Measurements from ENCODE around the gene ATG2B. TPM values are rescaled to one million over a fixed set of nuclear protein-coding genes. Genes with fewer than 3 reads are reported as not detected.
"Not testable (repeated sequence)": the region's sequence is repeated elsewhere in the genome, so short reads cannot be mapped to it uniquely, and the experiment has no call there.

The ATG2B gene
- polyA plus RNA-seq, 4 donors: 23.4 to 48.9 (median 35.0) TPM

DNA sequence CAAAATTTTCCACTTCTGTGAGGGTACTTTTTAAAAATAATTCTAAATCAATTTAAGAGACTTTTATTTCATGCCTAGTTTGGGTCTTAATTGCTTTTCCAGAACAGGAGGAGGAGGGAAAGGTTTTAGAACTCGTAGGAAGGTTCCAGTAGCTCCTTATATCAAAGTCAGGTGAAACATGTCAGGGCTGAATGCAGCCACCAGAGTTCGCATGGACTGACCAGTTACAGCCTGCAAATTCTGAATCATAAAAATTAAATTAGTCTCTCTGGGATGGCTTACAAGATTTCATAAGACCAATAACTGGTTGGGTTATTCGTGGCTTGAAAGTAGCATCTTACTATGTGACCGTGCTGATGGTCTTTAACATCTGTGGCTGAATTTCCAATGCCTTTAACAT is 106.7 kb downstream of the ATG2B start:
- DNase-seq (ENCODE audit: low read depth in 4 of 4, low spot score in 2 of 4): no peak

DNA sequence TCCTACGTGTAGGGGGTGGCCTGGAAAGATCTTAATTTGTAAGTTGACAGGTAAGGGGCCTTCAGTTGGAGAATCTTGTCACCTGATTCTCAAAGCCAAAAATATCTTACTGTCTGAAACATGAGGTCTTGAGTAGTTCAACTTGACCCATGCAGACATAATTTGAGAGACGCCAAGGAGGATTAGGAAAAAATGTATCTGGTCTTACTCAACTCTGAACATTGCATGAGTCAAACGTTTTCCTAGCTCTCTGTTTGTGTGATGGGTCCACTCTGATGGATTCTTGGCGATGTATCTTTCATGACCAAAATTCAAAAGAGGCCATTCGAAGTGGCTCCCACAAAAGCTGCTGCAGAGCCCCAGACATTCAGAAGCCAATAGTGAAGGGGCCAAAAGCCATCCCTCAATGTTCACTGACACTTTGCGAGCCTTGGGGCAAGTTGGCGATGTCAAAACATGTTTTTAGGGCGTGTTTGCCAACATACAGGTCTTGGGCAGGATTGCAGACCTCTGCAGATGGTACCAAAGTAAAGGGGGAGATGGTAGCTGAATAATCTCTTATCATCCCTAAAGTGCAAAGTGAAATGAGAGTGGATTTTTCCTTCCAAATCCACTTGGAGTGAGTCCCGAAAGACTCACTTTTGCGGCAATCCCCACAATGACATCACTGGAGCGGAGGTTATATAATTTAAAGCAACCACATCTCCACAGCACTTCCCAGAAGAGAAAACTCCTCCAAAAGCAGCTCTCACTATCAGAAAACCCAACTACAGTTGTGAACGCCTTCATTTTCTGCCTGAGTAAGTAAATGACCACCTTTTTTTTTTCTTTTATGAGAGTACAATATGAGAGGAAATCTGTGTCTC is 107.4 kb downstream of the ATG2B start, which contains the start of gene BDKRB1:
Gene BDKRB1 (plus strand): TSS at position 710 of the 866 bp plus-strand sequence. CDS start 7,473 bp downstream, outside the sequence.
- DNase-seq (ENCODE audit: low read depth in 4 of 4, low spot score in 2 of 4): no peak

DNA sequence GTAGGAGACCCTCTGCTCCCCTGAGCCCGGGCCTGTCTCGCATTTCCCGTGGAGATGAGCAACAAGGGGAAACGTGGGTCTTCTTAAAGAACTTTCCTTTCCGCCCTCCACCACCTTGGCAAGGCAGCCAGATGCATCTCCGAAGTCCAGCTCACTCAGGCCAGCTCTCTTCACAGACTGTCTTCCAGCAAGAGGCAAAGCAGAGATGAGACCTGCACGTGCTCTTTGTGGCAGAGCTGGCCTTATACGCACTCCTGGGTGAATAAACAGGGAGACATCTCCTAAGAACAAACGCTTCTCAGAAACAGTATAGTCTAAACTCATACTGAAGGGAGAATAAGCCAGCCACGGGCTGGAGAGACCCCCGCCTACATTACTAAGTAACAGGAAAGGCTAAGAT is 108.5 kb downstream of the ATG2B start:
- DNase-seq (ENCODE audit: low read depth in 4 of 4, low spot score in 2 of 4): no peak

DNA sequence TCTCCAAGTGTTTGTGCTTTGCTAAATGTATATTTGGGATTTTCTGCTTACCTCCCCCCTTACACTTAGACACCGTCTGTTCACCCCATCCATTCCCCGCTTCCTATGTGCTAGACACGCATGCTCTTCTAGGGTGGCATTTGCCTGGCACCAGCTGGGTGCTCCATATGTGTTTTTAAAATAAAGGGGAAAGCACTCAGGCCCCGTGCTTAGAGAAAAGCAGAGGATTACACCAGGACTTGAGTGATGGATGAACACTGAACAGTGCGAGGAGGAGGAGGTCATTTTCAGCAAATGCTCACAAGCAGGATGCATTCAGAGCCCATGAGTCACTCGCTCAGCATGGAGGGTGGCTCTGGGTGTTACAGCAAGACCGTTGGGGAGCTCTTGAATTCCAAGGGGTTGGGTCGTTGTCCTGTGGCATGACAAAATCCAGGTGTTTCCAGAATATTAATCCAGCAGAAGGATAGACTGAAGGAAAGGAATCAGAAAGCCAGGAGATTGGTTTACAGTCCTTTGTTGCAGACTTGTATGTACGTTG is 110.1 kb downstream of the ATG2B start:
- DNase-seq (ENCODE audit: low read depth in 4 of 4, low spot score in 2 of 4): no peak

DNA sequence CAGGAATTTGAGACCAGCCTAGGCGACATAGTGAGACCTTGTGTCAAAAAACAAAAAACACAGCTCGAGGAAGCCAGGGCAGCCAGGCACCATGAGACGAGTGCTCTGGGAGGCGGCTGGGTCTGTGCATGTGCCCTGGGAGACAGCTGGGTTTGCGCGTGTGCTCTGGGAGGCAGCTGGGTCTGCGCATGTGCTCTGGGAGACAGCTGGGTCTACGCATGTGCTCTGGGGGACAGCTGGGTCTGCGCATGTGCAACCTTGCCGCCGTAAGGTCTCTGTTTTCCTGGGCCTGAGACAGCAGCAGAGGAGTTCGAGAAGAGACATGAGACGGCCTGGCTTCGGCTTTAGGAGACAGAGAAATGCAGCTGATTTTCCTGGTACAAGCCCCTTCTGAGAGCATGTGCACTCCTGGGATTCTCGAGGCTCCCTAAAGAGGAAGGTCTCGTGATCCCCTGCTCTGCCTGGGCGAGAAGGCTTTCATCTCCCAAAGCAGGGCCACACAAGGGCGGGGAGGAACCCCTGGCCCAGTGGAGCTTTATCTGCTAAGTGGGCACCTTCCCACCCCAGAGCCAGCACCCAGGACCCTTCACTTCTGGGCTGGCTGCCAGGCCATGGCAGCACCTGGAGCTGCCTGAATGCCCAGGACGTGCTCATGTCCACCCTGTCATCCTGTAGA is 110.7 kb downstream of the ATG2B start:
- DNase-seq (ENCODE audit: low read depth in 4 of 4, low spot score in 2 of 4): no peak

DNA sequence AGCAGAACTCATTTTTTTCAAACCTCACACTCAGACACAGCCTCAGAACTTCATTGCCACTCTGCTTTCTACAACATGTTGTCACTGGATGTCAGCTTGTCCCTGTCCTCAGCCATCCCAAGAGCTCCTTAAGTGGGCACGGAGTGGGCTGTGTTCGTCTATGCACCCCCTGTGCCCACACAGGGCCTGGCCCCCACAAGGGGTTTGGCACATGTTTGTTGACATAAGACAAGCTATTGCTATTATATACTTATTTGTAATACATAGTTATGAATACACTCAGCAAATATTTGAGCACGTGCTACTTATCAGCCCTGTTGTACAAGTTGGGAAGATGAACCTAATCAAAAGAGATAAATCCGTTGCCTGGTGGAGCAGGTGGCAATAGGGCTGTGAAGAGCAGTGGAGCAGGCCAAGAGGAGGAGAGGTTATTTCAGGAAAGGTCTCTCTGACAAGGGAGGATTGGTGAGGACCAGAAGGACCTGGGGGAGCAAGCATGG is 111.4 kb downstream of the ATG2B start:
- no peak for DNase-seq (ENCODE audit: low read depth in 4 of 4, low spot score in 2 of 4)

DNA sequence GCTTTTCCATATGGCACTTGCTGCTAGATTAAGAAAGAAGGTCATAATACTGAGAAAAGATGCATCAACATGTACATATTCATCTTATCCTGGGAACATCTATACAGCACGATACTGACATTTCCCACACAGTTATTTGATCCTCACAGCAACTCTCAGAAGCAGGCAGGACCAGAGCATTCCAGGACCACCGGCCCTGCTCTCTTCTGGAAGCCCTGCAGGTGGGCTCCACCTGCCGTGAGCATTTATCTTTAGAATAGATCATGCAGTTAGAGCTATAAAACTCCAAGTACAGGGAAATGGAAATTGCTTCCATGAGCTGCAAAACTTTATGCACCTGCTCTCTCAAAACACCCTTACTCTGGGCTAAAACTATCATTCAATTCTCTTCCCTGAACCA is 112.7 kb downstream of the ATG2B start:
- DNase-seq (ENCODE audit: low read depth in 4 of 4, low spot score in 2 of 4): no peak

DNA sequence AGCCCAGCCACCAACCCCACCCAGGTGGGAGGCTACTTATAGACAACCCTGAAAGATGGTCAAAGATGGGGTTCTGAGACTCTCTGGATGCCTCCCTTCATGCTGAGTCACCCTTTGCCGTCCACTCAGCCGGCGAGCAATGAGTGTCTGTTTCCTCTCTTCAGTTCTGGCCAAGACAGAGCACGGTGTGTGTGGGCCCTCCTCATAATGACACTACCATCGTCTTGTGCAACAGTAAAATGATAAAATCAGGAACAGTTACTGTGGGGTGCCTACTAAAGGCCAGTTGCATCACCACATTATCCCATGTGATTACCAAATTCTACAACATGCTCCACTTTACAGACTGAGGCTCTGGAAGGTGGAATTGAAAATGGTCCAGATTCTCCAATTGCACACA is 114.1 kb downstream of the ATG2B start:
- no peak for DNase-seq (ENCODE audit: low read depth in 4 of 4, low spot score in 2 of 4)

DNA sequence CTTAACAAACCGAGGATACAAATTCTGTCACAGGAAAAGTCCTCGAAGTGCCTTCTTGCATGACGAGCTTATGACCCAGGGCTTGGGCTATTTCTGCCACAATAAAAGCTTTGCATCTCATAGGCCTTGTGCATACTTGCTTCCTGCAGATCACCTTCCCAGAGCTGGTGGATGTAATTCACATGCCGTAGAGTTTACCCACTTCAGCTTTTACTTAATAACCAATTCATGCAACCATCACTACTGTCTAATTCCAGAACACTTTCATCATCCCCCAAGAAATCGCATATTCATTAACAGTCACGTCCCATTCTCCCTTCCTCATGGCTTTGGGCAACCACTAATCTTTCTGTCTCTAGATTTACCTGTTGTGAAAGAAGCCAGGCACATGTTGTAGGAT is 116.1 kb downstream of the ATG2B start:
- DNase-seq (ENCODE audit: low read depth in 4 of 4, low spot score in 2 of 4): no peak

DNA sequence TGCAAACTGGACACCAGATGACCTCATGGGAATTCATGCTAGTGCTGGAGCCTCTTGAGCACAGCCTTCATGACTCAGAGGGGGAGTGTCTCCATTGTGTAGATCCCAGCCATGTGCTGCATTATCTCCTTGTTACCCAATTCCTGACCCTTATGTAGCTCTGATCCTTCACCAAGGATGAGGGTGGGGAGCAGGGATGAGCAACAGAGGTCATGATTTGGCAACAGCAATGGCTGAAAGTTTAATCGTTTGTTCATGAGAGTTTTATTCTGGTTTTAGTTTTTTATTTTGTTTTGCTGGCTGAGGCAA is 116.6 kb downstream of the ATG2B start:
- no peak for DNase-seq (ENCODE audit: low read depth in 4 of 4, low spot score in 2 of 4)

DNA sequence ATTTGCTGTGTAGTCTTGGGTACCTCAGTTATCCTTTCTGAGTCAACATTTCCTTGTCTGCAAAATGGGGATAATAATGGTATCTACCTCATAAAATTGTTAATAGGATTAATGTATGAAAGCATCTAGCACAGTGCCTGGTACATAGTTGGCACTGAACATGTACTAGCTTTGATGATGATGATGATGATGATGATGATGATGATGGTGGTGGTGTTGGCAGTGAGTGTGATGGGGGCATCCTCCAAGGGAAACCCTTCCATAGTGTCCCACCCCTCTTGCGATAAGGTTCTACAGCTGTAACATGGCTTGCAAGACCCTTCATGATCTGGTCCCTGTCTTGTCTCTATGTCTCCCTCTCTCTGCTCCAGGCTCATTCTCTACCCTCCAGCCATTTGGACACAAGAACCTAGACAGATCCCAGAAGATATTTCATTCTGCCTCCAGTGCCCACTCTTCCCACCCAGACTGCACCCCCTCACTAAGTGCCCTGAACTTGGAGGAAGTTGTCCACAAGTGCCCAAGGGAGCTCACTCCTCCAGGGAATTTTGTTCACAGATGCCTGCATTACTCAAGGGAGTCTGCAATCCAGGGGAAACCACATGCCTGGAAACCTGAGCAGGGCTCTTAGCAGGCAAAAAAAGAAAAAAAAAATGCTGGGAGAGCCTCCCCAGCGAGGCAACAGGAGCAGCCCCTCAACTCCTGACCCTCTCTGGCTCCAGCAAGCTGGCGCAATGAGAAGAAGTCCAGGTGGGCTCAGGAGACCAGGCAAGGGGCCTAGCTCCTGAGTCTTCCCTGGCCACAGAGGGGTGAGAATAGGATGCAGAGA is 117.2 kb downstream of the ATG2B start:
- no peak for DNase-seq (ENCODE audit: low read depth in 4 of 4, low spot score in 2 of 4)

DNA sequence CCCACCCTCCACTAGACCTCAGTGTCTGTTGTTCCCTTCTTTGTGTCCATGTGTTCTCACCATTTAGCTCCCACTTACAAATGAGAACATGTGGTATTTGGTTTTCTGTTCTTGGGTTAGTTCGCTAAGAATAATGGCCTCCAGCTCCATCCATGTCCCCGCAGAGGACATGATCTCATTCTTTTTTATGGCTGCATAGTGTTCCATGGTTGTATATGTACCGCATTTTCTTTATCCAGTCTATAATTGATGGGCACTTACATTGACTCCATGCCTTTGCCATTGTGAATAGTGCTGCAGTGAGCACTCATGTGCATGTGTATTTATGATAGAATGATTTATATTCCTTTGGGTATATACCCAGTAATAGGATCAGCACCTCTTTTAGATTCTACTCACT is 118.1 kb downstream of the ATG2B start:
- not testable (repeated sequence) for DNase-seq (ENCODE audit: low read depth in 4 of 4, low spot score in 2 of 4)

DNA sequence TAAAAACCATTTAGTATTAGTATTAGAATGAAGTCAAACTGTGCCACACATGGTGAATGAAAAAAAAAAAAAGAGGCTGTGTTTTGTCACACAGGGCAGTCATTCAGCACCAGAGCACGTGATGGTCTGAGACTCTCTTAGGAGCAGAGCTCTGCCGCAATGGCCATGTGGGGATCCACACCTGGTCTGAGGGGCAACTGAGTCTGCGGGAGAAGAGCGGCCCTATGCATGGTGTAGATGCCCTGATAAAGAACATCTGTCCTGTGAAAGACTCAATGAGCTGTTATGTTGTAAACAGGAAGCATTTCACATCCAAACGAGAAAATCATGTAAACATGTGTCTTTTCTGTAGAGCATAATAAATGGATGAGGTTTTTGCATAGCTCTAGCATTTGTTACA is 119.4 kb downstream of the ATG2B start:
- no peak for DNase-seq (ENCODE audit: low read depth in 4 of 4, low spot score in 2 of 4)

DNA sequence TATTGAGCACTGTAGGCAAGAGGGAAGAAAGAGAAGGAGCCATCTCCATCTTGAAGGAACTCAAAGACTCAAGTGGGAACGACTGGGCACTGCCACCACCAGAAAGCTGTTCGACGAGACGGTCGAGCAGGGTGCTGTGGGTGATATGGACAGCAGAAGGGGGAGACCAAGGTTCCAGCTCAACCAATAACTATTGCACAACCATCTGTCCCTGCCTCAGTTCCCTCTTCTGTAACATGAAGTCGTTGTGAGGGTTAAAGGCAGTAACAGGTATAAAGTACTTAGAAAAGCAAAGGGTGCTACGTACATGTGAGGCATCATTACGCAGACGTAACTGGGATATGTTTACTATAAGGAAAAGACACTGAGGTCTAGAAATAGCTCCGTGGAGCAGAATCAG is 121.0 kb downstream of the ATG2B start:
- DNase-seq (ENCODE audit: low read depth in 4 of 4, low spot score in 2 of 4): no peak

DNA sequence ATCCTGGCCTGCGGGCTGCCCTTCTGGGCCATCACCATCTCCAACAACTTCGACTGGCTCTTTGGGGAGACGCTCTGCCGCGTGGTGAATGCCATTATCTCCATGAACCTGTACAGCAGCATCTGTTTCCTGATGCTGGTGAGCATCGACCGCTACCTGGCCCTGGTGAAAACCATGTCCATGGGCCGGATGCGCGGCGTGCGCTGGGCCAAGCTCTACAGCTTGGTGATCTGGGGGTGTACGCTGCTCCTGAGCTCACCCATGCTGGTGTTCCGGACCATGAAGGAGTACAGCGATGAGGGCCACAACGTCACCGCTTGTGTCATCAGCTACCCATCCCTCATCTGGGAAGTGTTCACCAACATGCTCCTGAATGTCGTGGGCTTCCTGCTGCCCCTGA is 122.5 kb downstream of the ATG2B start:
- DNase-seq (ENCODE audit: low read depth in 4 of 4, low spot score in 2 of 4): no peak

DNA sequence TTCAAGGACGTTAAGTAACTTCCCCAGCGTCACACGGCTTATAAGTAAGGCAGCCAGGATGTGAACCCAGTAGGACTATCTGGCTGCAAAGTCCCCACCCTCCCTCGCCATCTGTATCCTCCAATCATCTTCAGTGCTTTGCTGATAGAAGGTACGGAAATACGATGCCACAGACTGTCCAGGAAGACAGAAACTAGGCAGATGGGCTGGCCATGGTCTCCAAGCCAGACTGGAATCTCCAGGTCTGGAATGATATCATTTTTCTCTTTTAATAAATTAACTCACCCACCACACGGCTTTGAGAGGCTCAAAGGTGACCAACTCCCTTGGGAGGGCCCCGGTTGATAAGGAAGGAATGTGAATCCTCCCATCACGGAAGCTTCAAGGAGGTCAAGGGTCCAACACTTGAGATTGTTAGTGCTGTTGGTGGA is 123.4 kb downstream of the ATG2B start:
- no peak for DNase-seq (ENCODE audit: low read depth in 4 of 4, low spot score in 2 of 4)

DNA sequence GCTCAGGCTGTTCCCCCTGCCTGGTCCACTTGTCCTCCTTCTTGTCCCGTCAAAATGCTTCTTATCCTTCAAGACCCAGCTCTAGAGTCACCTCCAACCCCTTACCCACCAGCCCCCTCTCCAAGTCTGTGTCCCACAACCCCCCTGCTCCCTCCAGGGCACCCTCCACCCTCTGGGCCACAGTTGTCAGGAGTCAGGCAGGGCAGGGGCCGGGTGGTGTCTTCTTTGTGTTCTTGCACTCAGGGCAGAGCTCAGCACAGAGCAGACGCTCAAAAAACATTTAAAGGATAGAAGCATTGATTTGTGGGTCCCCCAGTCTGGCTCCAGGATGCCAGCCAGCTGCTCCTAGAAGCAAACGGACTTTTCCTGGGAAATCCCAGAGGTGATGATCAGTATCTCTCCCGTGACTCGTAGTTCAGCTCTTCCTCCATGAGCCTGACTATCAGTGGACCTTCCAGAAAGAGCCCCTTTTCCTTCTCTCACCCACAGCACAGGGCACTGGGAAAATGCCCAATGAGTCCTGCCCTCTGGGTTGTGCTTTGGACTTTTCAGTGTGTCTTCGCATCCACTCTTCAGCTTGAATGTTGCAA is 124.4 kb downstream of the ATG2B start:
- no peak for DNase-seq (ENCODE audit: low read depth in 4 of 4, low spot score in 2 of 4)

DNA sequence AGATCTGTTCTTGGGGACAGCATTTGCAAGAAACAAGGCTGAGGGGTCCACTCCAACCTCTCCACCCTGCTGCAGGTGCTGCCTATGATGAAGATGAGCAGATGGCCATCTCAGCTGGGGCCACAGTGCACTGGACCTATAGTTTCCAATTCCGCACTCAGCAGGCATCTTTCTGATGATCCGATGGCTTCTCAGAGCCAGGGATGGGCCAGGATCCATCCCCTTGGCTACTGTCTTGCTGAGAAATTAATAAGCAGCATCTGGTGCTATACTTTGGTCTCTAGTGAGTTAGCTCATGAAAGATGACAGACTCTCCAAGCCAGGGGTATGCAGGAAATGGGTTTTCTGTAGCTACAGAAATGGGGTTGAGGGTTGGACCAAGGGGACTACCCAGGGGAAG is 125.5 kb downstream of the ATG2B start:
- DNase-seq (ENCODE audit: low read depth in 4 of 4, low spot score in 2 of 4): no peak

DNA sequence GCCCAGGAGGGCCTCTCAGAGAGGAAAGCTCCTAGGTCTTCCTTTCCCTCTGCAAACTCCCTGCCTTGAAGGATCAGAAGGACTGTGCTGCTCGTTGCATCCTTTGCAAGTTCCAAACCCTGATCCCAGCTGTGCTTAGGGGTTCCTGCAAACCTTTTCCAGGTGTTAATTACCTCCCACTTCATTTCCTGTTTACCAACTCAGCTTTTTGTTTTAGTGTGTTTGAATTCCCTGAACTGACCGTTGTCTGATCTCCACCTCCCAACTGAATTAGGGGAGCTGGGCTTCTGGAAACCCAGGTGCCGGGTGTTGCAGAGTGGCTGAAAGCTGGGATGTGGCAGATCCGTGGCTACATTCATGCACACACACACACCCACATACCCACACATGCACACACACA is 127.7 kb downstream of the ATG2B start:
- DNase-seq (ENCODE audit: low read depth in 4 of 4, low spot score in 2 of 4): no peak

DNA sequence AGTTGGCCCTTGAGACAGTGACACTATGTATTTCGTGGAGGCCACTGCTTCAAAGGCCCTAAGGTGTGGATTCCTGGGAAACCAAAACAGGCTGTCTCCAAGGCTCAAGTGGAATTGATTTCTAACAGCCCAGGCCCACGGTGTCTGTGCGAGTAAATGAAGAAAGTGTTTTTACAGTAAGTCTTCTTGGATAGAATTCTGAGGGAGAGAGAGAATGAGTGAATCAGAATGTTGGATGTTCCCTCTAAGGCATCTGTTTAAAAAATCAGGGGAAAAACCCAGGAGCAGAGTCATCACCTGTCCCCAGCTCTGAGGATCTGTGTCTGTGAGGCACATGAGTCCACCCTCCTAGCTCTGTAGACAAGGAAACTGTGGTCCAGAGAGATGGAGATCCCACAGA is 129.5 kb downstream of the ATG2B start:
- DNase-seq (ENCODE audit: low read depth in 4 of 4, low spot score in 2 of 4): no peak

All from left renal cortex interstitium (tissue), 4 donors.